HepG2 (cell line): ENCODE measurements around the gene IKZF3. TPM values are rescaled to one million over a fixed set of nuclear protein-coding genes. Genes with fewer than 3 reads are reported as not detected.

Source experiments
- AGO1 ChIP-seq: fragments of 200-400 bp; formaldehyde crosslinking; IDR thresholded peaks from 2 replicates; pipeline ENCODE4 v1.6.1; 2017; ENCODE audit warnings: mild to moderate bottlenecking, low read depth, low read length, moderate library complexity; ENCODE audit not compliant: poor library complexity, severe bottlenecking
- ARID4A ChIP-seq: sonication (generic); formaldehyde crosslinking; IDR thresholded peaks from 2 replicates; pipeline ENCODE4 v1.5.0; 2020; ENCODE audit warnings: mild to moderate bottlenecking, missing genetic modification reagents, borderline replicate concordance
- BCL3 ChIP-seq: sonication (generic); formaldehyde crosslinking; IDR thresholded peaks from 2 replicates; pipeline ENCODE4 v1.5.1; 2020; ENCODE audit warnings: mild to moderate bottlenecking, missing genetic modification reagents, moderate library complexity
- CCDC6 ChIP-seq: sonication (generic); formaldehyde crosslinking; IDR thresholded peaks from 2 replicates; pipeline ENCODE4 v1.8.1; 2022; ENCODE audit warnings: mild to moderate bottlenecking, missing genetic modification reagents, moderate library complexity
- ETV5 ChIP-seq: IDR thresholded peaks from 2 replicates; pipeline ENCODE4 v1.6.1; 2018; ENCODE audit warnings: missing biosample characterization, missing genetic modification reagents, inconsistent platforms, borderline replicate concordance
- HOXA3 ChIP-seq: sonication (generic); formaldehyde crosslinking; IDR thresholded peaks from 2 replicates; pipeline ENCODE4 v1.5.0; 2020; ENCODE audit warnings: missing genetic modification reagents
- NONO ChIP-seq, 2 experiments: fragments of 450-650 bp in 1 of 2; sonication (generic) in 1 of 2; formaldehyde crosslinking in 1 of 2; IDR thresholded peaks in 1 of 2; conservative IDR thresholded peaks in 1 of 2; 2 replicates each; pipeline versions ENCODE4 v1.6.1 to v1.8.0; 2017 to 2022; ENCODE audit warnings: mild to moderate bottlenecking in 1 of 2, missing genetic modification reagents in 1 of 2, moderate library complexity in 1 of 2
- SAP130 ChIP-seq: IDR thresholded peaks from 2 replicates; pipeline ENCODE4 v1.6.1; 2016; ENCODE audit warnings: low read depth
- SYNCRIP ChIP-seq: fragments of 200-400 bp; formaldehyde crosslinking; IDR thresholded peaks from 2 replicates; pipeline ENCODE4 v1.6.1; 2018; ENCODE audit warnings: mild to moderate bottlenecking, low read depth, low read length; ENCODE audit not compliant: insufficient read depth
- TBX3 ChIP-seq: fragments of 450-650 bp; IDR thresholded peaks from 2 replicates; pipeline ENCODE4 v1.6.1; 2017; ENCODE audit warnings: antibody characterized with exemption, mild to moderate bottlenecking, inconsistent platforms, borderline replicate concordance
- YY1 ChIP-seq: IDR thresholded peaks from 2 replicates; pipeline ENCODE4 v1.6.1; 2011; ENCODE audit warnings: low read length, low read depth, moderate library complexity, mild to moderate bottlenecking; ENCODE audit not compliant: insufficient read depth, insufficient replicate concordance
- ZNF205 ChIP-seq: IDR thresholded peaks from 2 replicates; pipeline ENCODE4 v1.6.1; 2018; ENCODE audit warnings: missing biosample characterization, missing genetic modification reagents
- ZNF281 ChIP-seq: sonication (generic); formaldehyde crosslinking; IDR thresholded peaks from 2 replicates; pipeline ENCODE4 v1.4.0; 2020; ENCODE audit warnings: missing genetic modification reagents, borderline replicate concordance
- ZNF746 ChIP-seq: sonication (generic); formaldehyde crosslinking; IDR thresholded peaks from 2 replicates; pipeline ENCODE4 v1.8.0; 2022; ENCODE audit warnings: mild to moderate bottlenecking, missing genetic modification reagents
- polyA plus RNA-seq, 8 experiments: library from polyadenylated mRNA; depleted of rRNA in 3 of 8; stranded (reverse) in 7 of 8; unstranded in 1 of 8; fragments of >200 nt; fragmentation: Illumina TruSeq in 4 of 8; extraction: Trizol in 4 of 8; gene quantifications; 2 replicates each; pipeline versions ENCODE4 v1.2.1 to v1.2.3, GENCODE V29; 2011 to 2016; ENCODE audit warnings: low read depth in 4 of 8, missing spikeins in 1 of 8, mixed read lengths in 1 of 8; ENCODE audit not compliant: insufficient read depth in 1 of 8
- total RNA-seq, 5 experiments: library from RNA; depleted of rRNA; stranded (reverse); fragments of >200 nt; fragmentation: Illumina TruSeq; extraction: Trizol; gene quantifications; 2 replicates each; pipeline ENCODE4 v1.2.3, GENCODE V29; 2016; ENCODE audit warnings: low read depth in 1 of 5

Gene IKZF3
- total and polyA plus RNA-seq, 2 of the 13 experiments (the other 11 are each of a cell fraction or from before 2014, with no cell fraction given), result not detected

- TF ChIP-seq SYNCRIP (no peak), HOXA3 (CRISPR knock-in tag) (peak; percentile 34; the same call in 1 of the 2 replicates), TBX3 (peak; percentile 97), ZNF746 (peak; percentile 93), ZNF205 (peak; percentile 70; the same call in 1 of the 2 replicates), SAP130 (CRISPR knock-in tag) (peak; percentile 91), YY1 (peak; percentile 25), ETV5 (CRISPR knock-in tag) (peak; percentile 73), ARID4A (CRISPR knock-in tag) (no peak; the same call in 1 of the 2 replicates), NONO (IDR thresholded peaks at IDR 0.05) (no peak), NONO (CRISPR knock-in tag; conservative IDR thresholded peaks at IDR 0.05) (0 out of 2 replicates have a peak, but pooled peaks have one; percentile 63), CCDC6 (CRISPR knock-in tag) (peak; percentile 67; the same call in 1 of the 2 replicates), AGO1 (no peak), ZNF281 (peak; percentile 79; the same call in 1 of the 2 replicates), BCL3 (CRISPR knock-in tag) (peak; percentile 60; the same call in 1 of the 2 replicates)
These were observed 127.6 kb downstream of the IKZF3 start (continued) for GRCh38 chr17:39736319-39737165.
